IMR-90 (cell line): ENCODE results near the gene RNF17. TPM values are rescaled to one million over a fixed set of nuclear protein-coding genes. Genes with fewer than 3 reads are reported as not detected.

Experiments
- ATAC-seq: fragments of 200-7000 bp; cut with Tn5 transposase; 2 replicates; pipeline ENCODE4 v1.9.1; 2020; ENCODE audit warnings: low read depth, mild to moderate bottlenecking, moderate library complexity
- BruUV-seq: library from RNA; stranded (reverse); fragments of 400-500 nt; replicated peaks from 2 replicates; lab custom pipeline; 2021; lab: Mats Ljungman, UMichigan
- CTCF ChIA-PET: fragments of 300-600 bp; formaldehyde crosslinking; extraction: SDS; loops from one replicate; lab custom pipeline; 2021; ENCODE audit warnings: antibody characterized with exemption; lab: Yijun Ruan, JAX
- POLR2A ChIA-PET: fragments of 300-600 bp; sonication (Branson Sonifier 250); formaldehyde crosslinking; loops from one replicate; lab custom pipeline; 2022; ENCODE audit warnings: antibody characterized with exemption; ENCODE audit not compliant: unreplicated experiment; lab: Charles Lee
- DNase-seq: peaks from one replicate; pipeline ENCODE4 v3.0.0; 2013
- H2AFZ ChIP-seq: replicated peaks from 2 replicates; pipeline ENCODE3; 2013; ENCODE audit warnings: low read length, mild to moderate bottlenecking; ENCODE audit not compliant: poor library complexity
- H2AK5ac ChIP-seq: 2 replicates; pipeline ENCODE4 v1.6.1; 2013; ENCODE audit warnings: low read depth, low read length, inconsistent platforms
- H2AK9ac ChIP-seq: replicated peaks from 2 replicates; pipeline ENCODE3; 2013; ENCODE audit warnings: mild to moderate bottlenecking, low read depth, low read length, moderate library complexity; ENCODE audit not compliant: poor library complexity
- H2BK120ac ChIP-seq: 2 replicates; pipeline ENCODE4 v1.6.1; 2013; ENCODE audit warnings: low read depth, low read length, inconsistent platforms
- H2BK15ac ChIP-seq: 3 replicates; pipeline ENCODE4 v1.6.1; 2013; ENCODE audit warnings: low read depth, low read length, inconsistent platforms
- H2BK20ac ChIP-seq: 2 replicates; pipeline ENCODE4 v1.6.1; 2013; ENCODE audit warnings: low read depth, mild to moderate bottlenecking, inconsistent platforms, low read length, moderate library complexity
- H2BK5ac ChIP-seq: 2 replicates; pipeline ENCODE4 v1.6.1; 2013; ENCODE audit warnings: mild to moderate bottlenecking, low read depth, low read length, inconsistent platforms; ENCODE audit not compliant: poor library complexity, severe bottlenecking
- H3K14ac ChIP-seq: replicated peaks from 2 replicates; pipeline ENCODE4 v1.6.1; 2013; ENCODE audit warnings: low read depth, low read length, inconsistent platforms
- H3K18ac ChIP-seq: 2 replicates; pipeline ENCODE4 v1.6.1; 2013; ENCODE audit warnings: low read depth, low read length, control low read depth
- H3K23ac ChIP-seq: 2 replicates; pipeline ENCODE4 v1.6.1; 2013; ENCODE audit warnings: low read depth, low read length, inconsistent platforms
- H3K27ac ChIP-seq: 2 replicates; pipeline ENCODE4 v1.5.1; 2013; ENCODE audit warnings: mild to moderate bottlenecking, control low read depth, low read length; ENCODE audit not compliant: insufficient read depth
- H3K27me3 ChIP-seq: 2 replicates; pipeline ENCODE4 v1.6.1; 2013; ENCODE audit warnings: low read length; ENCODE audit not compliant: control insufficient read depth, insufficient read depth
- H3K36me3 ChIP-seq: 2 replicates; pipeline ENCODE4 v1.6.1; 2013; ENCODE audit warnings: low read length, mixed read lengths; ENCODE audit not compliant: control insufficient read depth, insufficient read depth
- H3K4ac ChIP-seq: 2 replicates; pipeline ENCODE4 v1.6.1; 2013; ENCODE audit warnings: low read depth, low read length, inconsistent platforms
- H3K4me1 ChIP-seq: 2 replicates; pipeline ENCODE4 v1.6.1; 2013; ENCODE audit warnings: low read length, mixed read lengths; ENCODE audit not compliant: control insufficient read depth, insufficient read depth
- H3K4me2 ChIP-seq: 2 replicates; pipeline ENCODE4 v1.6.1; 2013; ENCODE audit warnings: low read depth, mild to moderate bottlenecking, control low read depth, low read length, moderate library complexity
- H3K4me3 ChIP-seq: 2 replicates; pipeline ENCODE4 v1.5.1; 2013; ENCODE audit warnings: low read depth, mild to moderate bottlenecking, control low read depth, low read length, moderate library complexity; ENCODE audit not compliant: insufficient read depth
- H3K56ac ChIP-seq: 2 replicates; pipeline ENCODE4 v1.6.1; 2013; ENCODE audit warnings: low read length, inconsistent platforms; ENCODE audit not compliant: insufficient read depth; ENCODE audit errors: extremely low read depth
- H3K79me1 ChIP-seq, 2 experiments: 2 replicates each; pipeline ENCODE4 v1.6.1; 2013; ENCODE audit warnings: low read length in 2 of 2, inconsistent platforms in 1 of 2, low read depth in 1 of 2
- H3K9ac ChIP-seq: 2 replicates; pipeline ENCODE4 v1.6.1; 2013; ENCODE audit warnings: low read depth, low read length, control low read depth
- H3K9me1 ChIP-seq: 2 replicates; pipeline ENCODE4 v1.6.1; 2013; ENCODE audit warnings: low read length, inconsistent platforms; ENCODE audit not compliant: insufficient read depth
- H3K9me3 ChIP-seq: 2 replicates; pipeline ENCODE4 v1.6.1; 2013; ENCODE audit warnings: low read length; ENCODE audit not compliant: control insufficient read depth, insufficient read depth
- H4K20me1 ChIP-seq: 2 replicates; pipeline ENCODE4 v1.6.1; 2013; ENCODE audit warnings: low read length, inconsistent platforms; ENCODE audit not compliant: insufficient read depth
- H4K5ac ChIP-seq: 2 replicates; pipeline ENCODE4 v1.6.1; 2013; ENCODE audit warnings: mild to moderate bottlenecking, low read depth, low read length, control low read depth
- H4K8ac ChIP-seq, 2 experiments: 2 replicates each; pipeline ENCODE4 v1.6.1; 2013; ENCODE audit warnings: low read depth in 2 of 2, low read length in 2 of 2, control low read depth in 1 of 2, inconsistent platforms in 1 of 2
- H4K91ac ChIP-seq: 2 replicates; pipeline ENCODE4 v1.6.1; 2013; ENCODE audit warnings: low read depth, low read length, inconsistent platforms; ENCODE audit not compliant: insufficient read depth
- FOS ChIP-seq: fragments of 150-350 bp; IDR thresholded peaks from 2 replicates; pipeline ENCODE4 v1.6.1; 2016; ENCODE audit warnings: low read depth, low read length
- MAZ ChIP-seq: IDR thresholded peaks from 2 replicates; pipeline ENCODE4 v1.6.1; 2012; ENCODE audit warnings: low read depth, mild to moderate bottlenecking, low read length, improper control_type of control experiment, moderate library complexity, borderline replicate concordance
- SMC3 ChIP-seq: fragments of 150-350 bp; IDR thresholded peaks from 2 replicates; pipeline ENCODE4 v1.6.1; 2016; ENCODE audit warnings: low read depth, mild to moderate bottlenecking, antibody characterized with exemption, low read length, moderate library complexity
- WGBS, 2 experiments: methylation state at CpG; one replicate each; pipeline versions ENCODE4 v1.1.5 to v1.1.7; 2013; ENCODE audit warnings: missing lambda C conversion rate in 2 of 2; ENCODE audit not compliant: insufficient read length in 1 of 2; ENCODE audit errors: extremely low coverage in 2 of 2; 5-methylcytosine and 5-hydroxymethylcytosine counted together
- dilution Hi-C: fragments of 300-500 bp; cut with HindIII; formaldehyde crosslinking; loops from one replicate; pipeline ENCODE4 v1.14.3; 2018; ENCODE audit warnings: low sequenced_read_pairs; ENCODE audit not compliant: unreplicated experiment
- in situ Hi-C: fragments of 300-500 bp; cut with MboI; formaldehyde crosslinking; loops from 3 replicates; pipeline ENCODE4 v1.14.3; 2019; ENCODE audit warnings: low sequenced_read_pairs, inconsistent platforms, mixed read lengths
- intact Hi-C: fragments of 100-400 bp; cut with micrococcal nuclease; formaldehyde crosslinking; loops from 2 replicates; pipeline ENCODE4 v1.10.0; 2022
- polyA plus RNA-seq, 3 experiments: library from polyadenylated mRNA; depleted of rRNA; stranded (reverse); fragments of >200 nt; gene quantifications; 2 replicates each; pipeline ENCODE4 v1.2.3, GENCODE V29; 2012; ENCODE audit warnings: low replicate concordance in 1 of 3
- total RNA-seq: library from RNA; depleted of rRNA; stranded (reverse); fragments of >200 nt; gene quantifications from 2 replicates; pipeline ENCODE4 v1.2.3, GENCODE V29; 2012

The RNF17 gene
- total and polyA plus RNA-seq, 2 of the 4 experiments (the other 2 are of a cell fraction), result 0.03 to 0.18 TPM

GRCh38 chr13:24740014-24740890, 23.7 kb upstream of the RNF17 start:
- H2BK20ac ChIP-seq, result no peak overlapping the region
- no peak overlapping the region for H2AFZ ChIP-seq
- ChIA-PET POLR2A (no interaction called here), CTCF (no interaction called here)
- H3K36me3 ChIP-seq, result no peaks in the 10 kb centered on the region
- dilution Hi-C loops (no loop called here), intact Hi-C loops (no loop called here), in situ Hi-C loops (no loop called here)
- no peaks in the 10 kb centered on the region for H3K9me3 ChIP-seq
- no peak overlapping the region for H2AK9ac ChIP-seq
- no peaks in the 10 kb centered on the region for H3K79me1 ChIP-seq
- H3K4me3 ChIP-seq, result no peak overlapping the region
- H4K5ac ChIP-seq, result no peak overlapping the region
- H2BK15ac ChIP-seq, result no peak overlapping the region
- TF ChIP-seq SMC3 (no peak), FOS (no peak), MAZ (no peak)
- no peak overlapping the region for H3K4ac ChIP-seq
- no peak overlapping the region for H2BK5ac ChIP-seq
- no peaks in the 10 kb centered on the region for H3K9me1 ChIP-seq
- H4K20me1 ChIP-seq, result no peaks in the 10 kb centered on the region
- no peak overlapping the region for H4K8ac ChIP-seq
- no peak overlapping the region for H2AK5ac ChIP-seq
- 79% methylated on average over 3 of the region's 12 CpGs; no CpG with 5 or more reads in 1 of the 2 experiments for WGBS, 2 experiments
- H3K9ac ChIP-seq, result no peak overlapping the region
- H3K23ac ChIP-seq, result no peak overlapping the region
- H3K56ac ChIP-seq, result no peak overlapping the region
- no peak overlapping the region for H3K18ac ChIP-seq
- peaks cover 8% of the 10 kb centered on the region; the same call in 1 of the 2 replicates for H3K27me3 ChIP-seq
- no peak overlapping the region for H4K91ac ChIP-seq
- H3K4me2 ChIP-seq, result no peak overlapping the region
- H3K27ac ChIP-seq, result no peak overlapping the region
- no peaks in the 10 kb centered on the region for H3K4me1 ChIP-seq
- H3K14ac ChIP-seq, result no peak overlapping the region
- DNase-seq (no peak), ATAC-seq (no peak)
- no peak overlapping the region for H2BK120ac ChIP-seq
- no TSS peak for BruUV-seq
